Measurements from ENCODE around the gene GOLGA8M.
"Not testable (repeated sequence)": the region's sequence is repeated elsewhere in the genome, so short reads cannot be mapped to it uniquely, and the experiment has no call there.

DNA sequence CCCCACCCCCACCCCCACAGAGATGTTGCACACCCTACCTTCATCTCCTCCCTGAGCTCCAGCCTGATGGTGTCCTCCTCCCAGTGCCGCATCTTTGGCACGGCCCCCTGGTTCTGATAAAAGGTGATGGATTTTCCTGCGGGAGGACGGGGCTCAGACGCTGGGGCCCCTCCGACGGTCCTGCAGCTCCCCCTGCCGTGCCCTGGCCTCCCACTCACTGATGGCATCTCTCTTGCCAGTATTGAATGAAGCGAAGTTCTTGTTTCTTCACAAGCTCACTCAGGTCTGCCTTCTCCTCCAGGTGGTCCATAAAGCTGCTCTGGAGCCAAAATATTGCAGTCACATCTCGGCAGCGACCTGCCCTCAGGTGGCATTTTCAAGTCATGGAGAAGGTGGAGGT, 9.8 kb downstream of the GOLGA8M start:
- TF ChIP-seq POLR2A, CTCF (IDR thresholded peaks at IDR 0.05): not testable (repeated sequence)
